KOPT-K1 (cell line): Measurements from ENCODE around the gene NT5DC3.

Source experiments
- H3K27ac ChIP-seq: fragments of 200-600 bp; sonication (generic); 2 replicates; pipeline ENCODE4 v1.5.1; 2016; ENCODE audit warnings: antibody characterized with exemption, mild to moderate bottlenecking, low read depth, low read length; ENCODE audit not compliant: poor library complexity, severe bottlenecking
- H3K36me3 ChIP-seq: fragments of 200-600 bp; sonication (generic); 2 replicates; pipeline ENCODE4 v1.5.1; 2017; ENCODE audit warnings: antibody characterized with exemption, mild to moderate bottlenecking, low read length, moderate library complexity; ENCODE audit not compliant: insufficient read depth
- H3K9me3 ChIP-seq: fragments of 200-600 bp; sonication (generic); 2 replicates; pipeline ENCODE4 v1.5.1; 2017; ENCODE audit warnings: antibody characterized with exemption, low read length, mild to moderate bottlenecking; ENCODE audit not compliant: insufficient read depth, poor library complexity, severe bottlenecking

Gene NT5DC3

DNA sequence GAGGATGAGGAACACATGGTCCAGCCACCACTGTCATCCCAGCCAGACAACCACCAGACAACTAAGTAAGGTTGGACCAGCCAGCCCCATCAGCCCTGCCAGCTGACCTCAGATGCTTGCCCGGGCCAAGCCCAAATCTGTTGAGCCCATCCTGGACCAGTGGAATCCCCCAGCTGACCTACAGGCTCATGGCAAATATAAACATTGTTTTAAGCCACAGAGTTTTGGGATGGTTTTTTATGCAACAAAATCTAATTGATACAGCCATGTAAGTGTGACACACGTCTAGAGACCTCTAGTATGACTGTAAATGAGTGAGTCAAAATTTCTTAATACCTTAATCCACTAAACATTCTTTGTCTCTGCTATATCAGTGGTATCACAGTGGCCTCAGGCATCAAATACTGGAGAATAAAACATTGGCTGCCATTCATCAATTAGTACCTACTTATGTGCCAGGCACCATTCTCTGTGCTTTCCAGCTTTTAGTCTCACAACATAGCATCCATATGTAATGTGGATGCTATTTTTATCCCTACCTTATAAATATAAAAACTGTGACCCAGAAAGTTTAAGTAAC is 24.2 kb upstream of the NT5DC3 start:
- no peak overlapping the region for H3K27ac ChIP-seq
- H3K36me3 ChIP-seq, result no peaks in the 10 kb centered on the region
- no peaks in the 10 kb centered on the region for H3K9me3 ChIP-seq

GRCh38 chr12:103864710-103865109 is 23.7 kb upstream of the NT5DC3 start:
- Histone ChIP-seq H3K27ac (no peak overlapping the region), H3K36me3 (no peaks in the 10 kb centered on the region), H3K9me3 (no peaks in the 10 kb centered on the region)

DNA sequence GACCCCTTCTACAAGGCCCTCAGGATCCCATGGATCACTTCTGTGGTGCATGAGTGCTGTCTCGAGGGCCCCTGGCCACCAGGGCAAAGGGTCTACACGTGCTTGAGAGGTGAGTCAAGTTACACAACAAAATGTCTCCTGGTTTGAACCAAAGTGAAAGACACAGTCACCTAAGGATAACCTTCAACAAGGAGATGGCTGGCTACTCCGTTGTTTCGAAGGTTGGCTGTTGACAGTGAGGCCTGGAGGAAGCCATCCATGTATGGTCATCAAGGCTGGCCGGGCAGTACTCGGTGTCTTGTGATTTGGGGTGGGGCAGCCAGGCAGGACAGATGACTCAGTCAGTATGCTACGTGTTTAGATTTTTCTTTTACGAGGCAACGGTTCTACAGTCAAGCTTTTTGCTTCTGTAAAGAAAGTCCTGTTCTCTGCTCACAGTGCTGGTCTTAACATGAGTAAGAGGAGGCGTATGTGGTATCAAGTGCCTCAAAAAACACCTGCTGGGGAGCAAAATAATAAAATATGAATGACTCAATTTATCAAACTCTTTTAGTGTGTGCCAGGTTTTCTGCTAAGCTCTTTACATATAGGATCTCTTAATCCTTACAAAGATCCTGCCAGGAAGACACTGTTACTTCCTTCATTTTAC is 18.0 kb upstream of the NT5DC3 start:
- Histone ChIP-seq H3K9me3 (no peaks in the 10 kb centered on the region), H3K36me3 (no peaks in the 10 kb centered on the region), H3K27ac (no peak overlapping the region)

- Histone ChIP-seq H3K27ac (no peak overlapping the region), H3K9me3 (no peaks in the 10 kb centered on the region), H3K36me3 (no peaks in the 10 kb centered on the region)
Observed at GRCh38 chr12:103858335-103858734, 17.3 kb upstream of the NT5DC3 start.

- Histone ChIP-seq H3K9me3 (no peaks in the 10 kb centered on the region), H3K27ac (no peak overlapping the region), H3K36me3 (no peaks in the 10 kb centered on the region)
Observed at GRCh38 chr12:103857164-103857563, 16.1 kb upstream of the NT5DC3 start.

DNA sequence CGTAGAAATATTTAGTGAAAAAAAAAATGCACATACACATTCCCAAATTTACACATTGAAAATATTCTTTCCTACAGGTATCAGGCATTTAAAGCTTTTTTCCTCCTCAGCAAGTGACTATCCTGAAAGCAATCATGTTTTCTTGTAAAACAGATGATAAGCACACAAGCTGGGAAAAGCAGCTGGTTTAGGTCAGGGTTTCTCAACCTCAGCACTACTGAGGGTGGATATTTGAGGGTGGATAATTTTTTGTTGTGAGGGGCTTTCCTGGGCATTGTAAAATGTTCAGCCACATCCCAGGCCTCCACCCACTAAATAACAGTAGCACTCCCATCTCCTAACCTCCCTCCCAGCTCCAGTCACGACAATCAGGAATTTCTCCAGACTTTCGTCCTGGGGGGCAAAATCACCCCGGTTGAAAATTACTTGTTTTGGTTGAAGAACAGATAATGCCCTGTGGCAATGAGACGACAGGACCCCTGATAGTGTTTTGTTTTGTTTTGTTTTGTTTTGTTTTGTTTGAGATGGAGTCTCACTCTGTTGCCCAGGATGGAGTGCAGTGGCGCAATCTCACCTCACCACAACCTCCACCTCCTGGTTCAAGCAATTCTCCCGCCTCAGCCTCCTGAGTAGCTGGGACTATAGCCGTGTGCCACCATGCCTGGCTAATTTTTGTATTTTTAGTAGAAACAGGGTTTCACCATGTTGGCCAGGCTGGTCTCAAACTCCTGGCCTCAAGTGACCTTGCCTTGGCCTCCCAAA is 15.0 kb upstream of the NT5DC3 start:
- Histone ChIP-seq H3K36me3 (no peaks in the 10 kb centered on the region), H3K27ac (no peak overlapping the region), H3K9me3 (no peaks in the 10 kb centered on the region)

- no peaks in the 10 kb centered on the region for H3K36me3 ChIP-seq
- no peak overlapping the region for H3K27ac ChIP-seq
- no peaks in the 10 kb centered on the region for H3K9me3 ChIP-seq
Observed at GRCh38 chr12:103855036-103855712, 14.1 kb upstream of the NT5DC3 start.

DNA sequence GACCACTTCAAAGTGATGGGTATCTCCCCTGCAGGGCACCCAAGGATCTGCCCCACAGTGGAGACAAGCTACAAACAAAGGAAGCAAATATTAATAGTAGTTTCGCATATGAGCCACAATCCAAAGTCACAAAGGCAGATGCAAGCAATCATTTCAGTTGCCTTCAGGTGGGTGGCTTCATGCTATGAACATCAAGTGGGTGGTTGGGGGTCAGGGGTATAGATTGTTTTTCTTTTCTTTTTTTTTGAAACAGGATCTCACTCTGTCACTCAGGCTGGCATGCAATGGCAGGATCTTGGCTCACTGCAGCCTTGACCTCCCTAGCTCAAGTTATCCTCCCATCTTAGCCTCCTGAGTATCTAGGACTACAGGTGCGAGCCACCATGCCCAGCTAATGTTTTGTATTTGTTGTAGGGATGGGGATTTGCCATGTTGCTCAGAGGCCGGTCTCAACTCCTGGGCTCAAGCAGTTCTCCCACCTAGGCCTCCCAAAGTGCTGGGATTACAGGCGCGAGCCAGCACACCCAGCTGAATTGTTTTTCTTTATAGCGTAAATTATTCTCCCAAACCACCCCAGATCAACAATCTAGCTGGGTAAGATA is 13.4 kb upstream of the NT5DC3 start:
- no peaks in the 10 kb centered on the region for H3K9me3 ChIP-seq
- no peaks in the 10 kb centered on the region for H3K36me3 ChIP-seq
- H3K27ac ChIP-seq, result no peak overlapping the region

DNA sequence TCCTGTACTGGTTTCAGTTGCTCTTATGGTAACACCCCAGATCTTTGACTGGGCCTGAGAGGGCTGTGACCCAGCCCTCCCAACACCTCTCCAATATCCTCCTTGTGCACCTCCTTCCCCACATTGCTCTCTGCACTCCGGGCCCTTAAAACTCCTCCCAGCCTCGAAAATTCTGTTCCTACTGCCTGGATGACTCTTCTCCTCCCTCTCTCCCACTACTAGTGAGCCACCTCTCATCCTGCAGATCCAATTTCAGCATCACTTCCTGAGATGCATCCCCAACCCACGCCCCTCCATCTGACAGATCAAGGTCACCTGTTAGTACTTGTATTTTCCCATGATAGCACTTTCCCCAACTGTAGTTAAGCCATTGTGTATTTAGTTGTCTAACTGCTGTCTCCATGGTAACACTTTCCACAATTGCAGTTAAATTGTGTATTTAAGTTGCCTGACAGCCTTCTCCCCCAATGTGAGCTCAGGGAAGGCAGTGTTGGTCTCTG is 11.5 kb upstream of the NT5DC3 start:
- Histone ChIP-seq H3K27ac (no peak overlapping the region), H3K9me3 (no peaks in the 10 kb centered on the region), H3K36me3 (no peaks in the 10 kb centered on the region)

- no peaks in the 10 kb centered on the region for H3K9me3 ChIP-seq
- H3K36me3 ChIP-seq, result no peaks in the 10 kb centered on the region
- H3K27ac ChIP-seq, result no peak overlapping the region
Observed at GRCh38 chr12:103851127-103851526, 10.1 kb upstream of the NT5DC3 start.

DNA sequence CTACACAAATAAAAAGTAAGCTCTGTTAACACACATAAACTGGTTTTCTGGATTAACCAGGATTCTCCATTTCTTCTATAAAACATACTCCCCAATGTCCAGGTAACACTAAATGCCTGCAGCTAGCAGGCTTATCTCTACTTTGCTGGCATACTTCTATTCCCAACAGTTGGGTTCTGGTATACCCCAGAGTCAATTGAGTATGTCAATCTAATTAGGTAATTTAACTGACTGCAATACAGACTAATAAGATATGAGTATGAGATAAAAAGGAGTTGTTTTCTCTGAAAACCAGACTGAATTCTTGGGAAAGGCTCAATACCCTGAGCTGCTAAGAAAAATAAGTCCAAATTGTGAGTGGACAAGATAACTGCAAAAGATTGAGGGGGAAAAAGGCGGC is 9.4 kb upstream of the NT5DC3 start:
- Histone ChIP-seq H3K27ac (no peak overlapping the region), H3K9me3 (no peaks in the 10 kb centered on the region)

DNA sequence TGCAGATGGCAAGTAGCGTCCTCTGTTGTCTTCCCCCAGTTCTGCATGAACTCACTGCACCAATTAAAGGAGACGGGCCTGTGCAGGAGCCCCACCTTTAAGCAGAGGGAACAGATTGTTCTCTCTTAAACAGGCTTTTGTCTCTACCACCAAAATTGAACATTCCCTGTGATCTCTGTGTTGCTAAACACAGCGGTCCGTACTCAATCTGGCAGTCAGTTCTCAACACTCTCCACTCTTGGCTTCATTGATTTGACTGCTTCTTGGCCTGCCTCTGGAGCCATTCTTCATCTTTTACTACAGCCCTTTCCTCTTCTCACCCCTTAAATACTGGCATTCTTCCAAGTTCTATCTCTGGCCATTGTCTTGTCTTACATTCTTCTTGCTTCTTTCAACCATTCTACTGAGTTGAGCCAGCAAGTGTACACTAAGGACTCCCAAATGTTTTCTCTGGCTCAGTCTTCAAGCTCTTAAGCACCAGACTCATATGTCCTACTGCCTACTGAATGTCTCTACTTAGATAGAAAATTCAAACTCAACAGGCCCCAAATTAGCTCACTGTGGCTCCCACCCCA is 8.0 kb upstream of the NT5DC3 start:
- H3K27ac ChIP-seq, result no peak overlapping the region
- no peaks in the 10 kb centered on the region for H3K9me3 ChIP-seq
- no peaks in the 10 kb centered on the region for H3K36me3 ChIP-seq

More for the DNA sequence above, 9.4 kb upstream of the NT5DC3 start:
- no peaks in the 10 kb centered on the region for H3K36me3 ChIP-seq

DNA sequence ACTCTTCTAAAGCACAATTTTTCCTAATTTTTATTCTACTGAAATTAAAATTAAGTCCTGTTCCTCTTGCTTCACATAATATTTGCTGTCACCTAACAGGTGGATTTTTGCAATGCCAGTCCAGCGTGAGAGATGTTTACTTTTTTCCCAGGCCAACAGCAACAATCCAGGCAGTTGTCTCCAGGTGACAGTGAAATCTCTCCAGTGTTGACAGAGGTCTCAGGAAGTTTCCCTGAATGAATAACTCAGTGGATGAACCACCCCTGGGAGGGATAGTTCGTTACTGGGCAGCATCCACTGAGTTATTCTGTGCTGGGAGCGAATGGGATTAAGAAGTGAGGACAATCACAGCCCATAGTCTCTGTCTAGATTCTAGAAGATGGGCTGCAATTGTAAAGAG is 7.1 kb upstream of the NT5DC3 start:
- Histone ChIP-seq H3K36me3 (no peaks in the 10 kb centered on the region), H3K27ac (no peak overlapping the region), H3K9me3 (no peaks in the 10 kb centered on the region)

DNA sequence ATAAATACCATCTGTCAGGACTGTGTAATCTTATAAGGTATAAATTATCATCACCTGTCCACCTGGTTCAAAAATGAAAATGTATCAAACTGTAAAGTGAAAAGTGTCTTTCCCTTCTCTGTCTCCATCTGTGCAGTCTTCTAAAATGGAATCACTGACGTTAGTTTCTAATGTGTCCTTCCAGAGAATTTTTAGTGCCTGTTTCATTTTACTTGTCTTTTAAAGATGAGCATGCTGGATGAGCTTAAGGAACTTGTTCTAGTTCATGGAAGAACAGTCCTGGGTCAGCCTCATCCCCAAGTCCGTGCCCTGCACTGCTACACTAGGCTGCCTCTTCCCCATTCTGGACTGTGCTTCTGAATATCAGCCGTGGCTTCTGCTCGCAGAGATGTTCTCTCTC is 5.4 kb upstream of the NT5DC3 start:
- Histone ChIP-seq H3K36me3 (no peaks in the 10 kb centered on the region), H3K27ac (no peak overlapping the region), H3K9me3 (no peaks in the 10 kb centered on the region)
